ENCODE data around the gene RPH3AL. TPM values are rescaled to one million over a fixed set of nuclear protein-coding genes. Genes with fewer than 3 reads are reported as not detected.
A peak's percentile ranks its signal among the peaks of the same experiment; 100 is the strongest.

Gene RPH3AL
- 31.5 TPM for total RNA-seq
- long read RNA-seq, transcript RPH3AL-222 (9 exons, 2,578 nt), result major isoform, 9 of 54 reads
- long read RNA-seq, transcript RPH3AL-209 (2 exons, 880 nt), result minor isoform, 6 of 54 reads
- long read RNA-seq, partial matches to known transcripts, result 6 of 54 reads
- long read RNA-seq, other reads (novel, unspliced or antisense), result 30 of 54 reads

DNA sequence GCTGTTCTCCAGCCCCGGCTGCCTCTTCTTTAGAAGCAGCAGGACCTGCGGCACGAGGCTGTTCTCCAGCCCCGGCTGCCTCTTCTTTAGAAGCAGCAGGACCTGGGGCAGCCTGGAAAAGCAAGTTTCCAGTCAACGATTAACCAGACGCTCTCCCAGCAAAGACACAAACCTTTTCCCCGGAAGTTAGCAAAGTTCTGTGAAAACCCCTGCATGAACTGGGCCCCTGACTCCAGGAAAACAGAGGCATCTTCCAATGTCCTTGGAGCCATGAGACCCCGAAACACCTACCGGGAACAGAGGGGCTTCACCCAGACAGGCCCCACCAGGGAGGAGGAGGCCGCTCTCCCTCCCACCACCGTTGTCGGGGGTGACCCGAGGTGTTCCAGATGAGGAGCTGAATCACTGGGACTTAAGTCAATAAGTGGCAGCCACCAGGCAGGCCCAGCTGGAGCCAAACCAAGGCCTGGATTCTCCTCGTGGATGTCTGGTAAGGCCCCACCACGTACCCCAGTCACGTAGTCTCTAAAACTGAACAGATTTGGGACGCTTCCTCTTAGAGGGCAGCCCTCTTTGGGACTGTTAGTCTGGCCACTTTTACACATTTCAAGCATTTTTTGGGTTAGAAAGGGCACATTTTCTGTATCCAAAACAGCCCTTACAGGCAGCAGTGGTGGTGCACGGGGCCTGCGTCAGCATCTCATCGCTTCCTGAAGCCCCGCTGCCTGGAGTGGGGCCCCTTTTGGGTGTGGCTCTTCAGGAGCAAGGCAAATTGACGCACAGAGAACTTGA, at the start of gene RPH3AL:
RPH3AL (minus strand) TSS at position 387 of the 792 bp plus-strand sequence. CDS start 25,264 bp downstream, outside the sequence.
- peak; percentile 82 for DNase-seq (ENCODE audit: low spot score)

- DNase-seq (ENCODE audit: low spot score), result no peak
Observed at GRCh38 chr17:400257-400656, 47.6 kb upstream of the RPH3AL start.

- no peak for DNase-seq (ENCODE audit: low spot score)
Observed at GRCh38 chr17:396788-397187, 44.2 kb upstream of the RPH3AL start.

DNA sequence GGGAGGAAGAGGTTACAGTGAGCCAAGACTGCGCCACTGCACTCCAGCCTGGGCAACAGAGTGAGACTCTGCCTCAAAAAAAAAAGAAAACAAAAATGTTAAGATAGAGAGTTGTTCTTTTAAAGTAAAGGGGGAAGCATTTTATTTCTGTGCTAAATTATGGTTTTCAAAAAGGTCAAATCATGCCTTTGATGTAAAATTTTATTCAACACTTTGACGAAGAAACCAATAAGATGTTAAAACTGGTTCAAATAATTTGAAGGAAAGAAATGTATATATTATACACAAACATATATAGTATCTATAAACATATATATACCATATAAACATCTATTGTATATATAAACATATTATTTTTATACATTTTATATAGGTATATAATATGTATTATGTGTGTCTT, 43.4 kb upstream of the RPH3AL start:
- no peak for DNase-seq (ENCODE audit: low spot score)

GRCh38 chr17:395179-395578, 42.6 kb upstream of the RPH3AL start:
- no peak for DNase-seq (ENCODE audit: low spot score)

DNA sequence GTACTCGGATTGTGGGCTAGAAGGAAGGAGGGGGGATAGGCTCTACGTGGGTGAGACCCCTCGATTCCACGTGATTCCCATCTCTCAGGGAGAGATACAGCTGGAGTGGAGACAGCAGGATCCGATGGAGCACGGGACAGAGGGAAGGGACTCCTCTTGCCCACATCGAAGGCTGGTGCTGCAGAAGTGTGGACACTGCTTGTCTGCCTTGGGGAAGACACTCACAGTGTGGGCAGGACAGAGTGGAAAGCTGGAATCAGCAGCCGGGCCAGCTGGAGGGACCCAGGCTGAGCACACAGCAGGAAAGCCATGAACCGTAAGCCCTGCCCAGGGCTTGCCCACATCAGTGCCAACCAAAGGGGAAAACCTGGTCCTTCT, 42.1 kb upstream of the RPH3AL start:
- no peak for DNase-seq (ENCODE audit: low spot score)

- DNase-seq (ENCODE audit: low spot score), result no peak
Observed at GRCh38 chr17:393806-394717, 41.5 kb upstream of the RPH3AL start.

GRCh38 chr17:391850-392249, 39.2 kb upstream of the RPH3AL start:
- no peak for DNase-seq (ENCODE audit: low spot score)

GRCh38 chr17:390025-390424, 37.4 kb upstream of the RPH3AL start:
- DNase-seq (ENCODE audit: low spot score), result no peak

- no peak for DNase-seq (ENCODE audit: low spot score)
Observed at GRCh38 chr17:388087-388486, 35.5 kb upstream of the RPH3AL start.

DNA sequence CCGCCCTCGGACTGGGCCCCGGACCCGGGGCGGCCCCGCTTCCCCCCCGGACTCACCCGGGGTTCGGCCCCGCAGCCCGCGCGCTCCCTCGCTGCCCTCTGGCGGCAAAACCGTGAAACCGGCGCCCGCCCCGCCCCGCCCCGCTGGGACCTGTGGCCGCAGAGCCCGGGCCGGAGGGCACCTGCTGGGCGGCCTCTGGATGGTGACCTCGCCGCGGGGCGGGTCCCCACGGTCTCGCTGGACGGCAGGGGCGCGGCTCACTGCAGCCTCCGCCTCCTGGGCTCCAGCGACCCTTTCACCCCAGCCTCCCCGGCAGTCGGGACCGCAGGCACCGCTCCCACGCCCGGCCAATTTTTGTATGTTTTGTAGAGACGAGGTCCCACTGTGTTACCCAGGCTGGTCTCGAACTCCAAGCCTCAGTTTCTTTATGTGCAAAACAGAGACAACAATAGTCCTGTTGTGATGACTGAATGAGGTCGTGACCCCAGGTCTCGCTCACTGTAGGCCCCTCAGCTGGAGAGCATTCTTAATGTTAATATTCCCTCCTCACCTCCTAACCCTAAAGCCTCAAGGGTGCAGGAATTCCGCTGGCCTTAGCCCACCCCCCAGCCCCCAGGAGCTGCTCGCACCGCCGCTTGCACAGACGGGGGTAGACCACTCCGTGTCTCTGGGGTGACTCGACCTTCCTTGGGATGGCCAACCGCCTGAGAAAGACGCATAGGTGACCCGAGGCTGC, 33.7 kb upstream of the RPH3AL start:
- peak; percentile 98 for DNase-seq (ENCODE audit: low spot score)

GRCh38 chr17:385836-386140, 33.2 kb upstream of the RPH3AL start:
- no peak for DNase-seq (ENCODE audit: low spot score)

- DNase-seq (ENCODE audit: low spot score), result no peak
Observed at GRCh38 chr17:385178-385835, 32.7 kb upstream of the RPH3AL start.

- DNase-seq (ENCODE audit: low spot score), result no peak
Observed at GRCh38 chr17:384622-385177, 32.1 kb upstream of the RPH3AL start.

DNA sequence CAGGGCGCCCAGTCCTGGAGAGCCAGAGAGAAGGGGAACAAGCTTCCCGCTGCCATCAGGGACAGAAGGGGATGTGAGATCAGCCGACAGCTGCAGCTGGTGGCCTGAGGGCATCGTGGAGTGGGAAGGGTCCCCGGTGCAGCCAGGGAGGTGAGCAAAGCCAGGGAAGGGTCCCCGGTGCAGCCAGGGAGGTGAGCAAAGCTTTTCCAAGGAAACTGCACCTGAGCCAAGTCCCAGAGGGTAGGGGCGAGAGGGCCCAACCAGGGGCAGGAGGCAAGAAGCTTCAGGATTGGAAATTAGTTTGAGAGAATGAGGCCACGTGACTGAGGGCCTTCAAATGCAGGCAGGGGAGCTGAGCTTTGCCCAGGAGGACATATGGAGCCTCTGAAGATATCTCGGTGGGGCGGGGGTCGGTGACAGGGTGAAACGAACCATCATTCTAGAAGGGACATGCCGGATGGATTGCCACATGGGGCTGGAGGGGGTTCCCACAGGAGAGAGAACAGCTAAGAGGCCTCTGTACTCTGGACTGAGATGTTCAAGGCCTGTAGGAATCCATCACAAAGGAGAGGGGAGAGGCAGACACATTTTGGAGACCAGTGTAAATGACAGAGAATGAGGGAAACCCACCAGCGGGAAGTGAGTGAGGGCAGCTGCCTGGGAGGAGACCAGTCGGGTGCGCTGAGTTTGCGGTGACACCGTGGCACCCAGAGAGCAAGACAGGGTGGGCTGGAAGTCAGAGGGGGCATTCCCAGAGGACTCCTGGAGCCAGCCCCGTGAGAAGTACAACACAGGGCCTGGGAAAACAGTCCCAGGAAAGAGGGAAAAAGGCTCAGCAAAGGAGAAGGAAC, 31.4 kb upstream of the RPH3AL start:
- no peak for DNase-seq (ENCODE audit: low spot score)

- DNase-seq (ENCODE audit: low spot score), result no peak
Observed at GRCh38 chr17:382644-383533, 30.3 kb upstream of the RPH3AL start.

- no peak for DNase-seq (ENCODE audit: low spot score)
Observed at GRCh38 chr17:381941-382643, 29.5 kb upstream of the RPH3AL start.

DNA sequence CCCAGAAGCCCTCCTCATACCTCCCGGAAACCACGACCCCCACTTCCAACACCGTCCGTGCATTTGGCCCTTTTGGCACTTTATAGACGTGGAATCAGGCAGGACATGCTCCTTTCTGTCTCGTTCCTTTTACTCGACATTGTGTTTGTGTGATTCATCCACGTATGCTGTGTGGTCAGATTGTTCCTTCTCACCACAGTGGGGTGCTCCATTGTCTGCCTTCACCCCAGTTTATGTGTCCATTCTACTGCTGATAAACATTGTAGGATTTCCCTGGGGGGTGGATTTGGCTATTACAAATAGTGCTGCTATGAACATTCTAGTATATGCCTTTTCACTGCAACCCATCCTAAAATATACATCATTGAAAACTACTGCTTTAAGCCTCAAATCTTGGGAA, 28.9 kb upstream of the RPH3AL start:
- DNase-seq (ENCODE audit: low spot score), result no peak
